Measurements from ENCODE around the gene HNRNPUL1.

HNRNPUL1 gene

GRCh38 chr19:41263850-41264580, at the start of gene HNRNPUL1:
TSS of gene HNRNPUL1 (plus strand) at chr19:41264372. CDS start at chr19:41264504, 132 bp downstream.
- no peaks in the 10 kb centered on the region for H3K9me3 ChIP-seq (ENCODE audit: control insufficient read depth in 2 of 2, low read length in 2 of 2)
- no peaks in the 10 kb centered on the region for H3K27me3 ChIP-seq (ENCODE audit: control insufficient read depth in 1 of 2, insufficient read depth in 2 of 2, low read length in 2 of 2)
- H3K4me1 ChIP-seq (ENCODE audit: control insufficient read depth, insufficient read depth, low read length): peaks cover 43% of the 10 kb centered on the region
- peaks cover 18 to 20% of the 10 kb centered on the region in 2 donors for H3K36me3 ChIP-seq (ENCODE audit: control insufficient read depth in 2 of 2, insufficient read depth in 2 of 2, low read length in 2 of 2)
- peak within 1 kb of the TSS; percentile 99 for H3K27ac ChIP-seq (ENCODE audit: low read length)
- peak within 1 kb of the TSS; percentile 91 to 92 for H3K4me3 ChIP-seq (ENCODE audit: low read length in 2 of 2)
- peak within 1 kb of the TSS; percentile 92 to 96 for H3K9ac ChIP-seq (ENCODE audit: low read length in 2 of 2)

- H3K27ac ChIP-seq (ENCODE audit: low read length): peak overlapping the region; percentile 96
- peak overlapping the region; percentile 79 to 80 for H3K4me3 ChIP-seq (ENCODE audit: low read length in 2 of 2)
- H3K36me3 ChIP-seq (ENCODE audit: control insufficient read depth in 2 of 2, insufficient read depth in 2 of 2, low read length in 2 of 2): peaks cover 0 to 4% of the 10 kb centered on the region in 2 donors
- H3K4me1 ChIP-seq (ENCODE audit: control insufficient read depth, insufficient read depth, low read length): peaks cover 28% of the 10 kb centered on the region
- no peaks in the 10 kb centered on the region for H3K27me3 ChIP-seq (ENCODE audit: control insufficient read depth in 1 of 2, insufficient read depth in 2 of 2, low read length in 2 of 2)
- H3K9ac ChIP-seq (ENCODE audit: low read length in 2 of 2): peak overlapping the region in 1 of 2 donors; percentile 92
- H3K9me3 ChIP-seq (ENCODE audit: control insufficient read depth in 2 of 2, low read length in 2 of 2): no peaks in the 10 kb centered on the region
Observed at GRCh38 chr19:41217741-41218140, 46.4 kb upstream of the HNRNPUL1 start.

- peak overlapping the region; percentile 96 for H3K27ac ChIP-seq (ENCODE audit: low read length)
- H3K9ac ChIP-seq (ENCODE audit: low read length in 2 of 2): peak overlapping the region; percentile 89 to 92
- no peaks in the 10 kb centered on the region for H3K9me3 ChIP-seq (ENCODE audit: control insufficient read depth in 2 of 2, low read length in 2 of 2)
- H3K27me3 ChIP-seq (ENCODE audit: control insufficient read depth in 1 of 2, insufficient read depth in 2 of 2, low read length in 2 of 2): no peaks in the 10 kb centered on the region
- peaks cover 0 to 4% of the 10 kb centered on the region in 2 donors for H3K36me3 ChIP-seq (ENCODE audit: control insufficient read depth in 2 of 2, insufficient read depth in 2 of 2, low read length in 2 of 2)
- peak overlapping the region; percentile 79 to 80 for H3K4me3 ChIP-seq (ENCODE audit: low read length in 2 of 2)
- H3K4me1 ChIP-seq (ENCODE audit: control insufficient read depth, insufficient read depth, low read length): peaks cover 30% of the 10 kb centered on the region
Observed at GRCh38 chr19:41218249-41218614, 45.9 kb upstream of the HNRNPUL1 start.

GRCh38 chr19:41218615-41219507, 45.3 kb upstream of the HNRNPUL1 start, which contains the start of gene AXL:
TSS of gene AXL (plus strand) at chr19:41219223. CDS start at chr19:41219393, 170 bp downstream.
- peaks cover 36% of the 10 kb centered on the region for H3K4me1 ChIP-seq (ENCODE audit: control insufficient read depth, insufficient read depth, low read length)
- peak within 1 kb of the TSS; percentile 96 for H3K27ac ChIP-seq (ENCODE audit: low read length)

GRCh38 chr19:41219924-41220567, 44.1 kb upstream of the HNRNPUL1 start:
- Histone ChIP-seq H3K9ac (ENCODE audit: low read length in 2 of 2) (peak overlapping the region; percentile 89 to 92), H3K9me3 (ENCODE audit: control insufficient read depth in 2 of 2, low read length in 2 of 2) (no peaks in the 10 kb centered on the region), H3K27ac (ENCODE audit: low read length) (peak overlapping the region; percentile 96), H3K27me3 (ENCODE audit: control insufficient read depth in 1 of 2, insufficient read depth in 2 of 2, low read length in 2 of 2) (no peaks in the 10 kb centered on the region), H3K36me3 (ENCODE audit: control insufficient read depth in 2 of 2, insufficient read depth in 2 of 2, low read length in 2 of 2) (peaks cover 0 to 4% of the 10 kb centered on the region in 2 donors), H3K4me3 (ENCODE audit: low read length in 2 of 2) (peak overlapping the region; percentile 79 to 80), H3K4me1 (ENCODE audit: control insufficient read depth, insufficient read depth, low read length) (peaks cover 37% of the 10 kb centered on the region)

More at GRCh38 chr19:41218615-41219507, 45.3 kb upstream of the HNRNPUL1 start, which contains the start of gene AXL:
- peak within 1 kb of the TSS; percentile 79 to 80 for H3K4me3 ChIP-seq (ENCODE audit: low read length in 2 of 2)
- H3K9me3 ChIP-seq (ENCODE audit: control insufficient read depth in 2 of 2, low read length in 2 of 2): no peaks in the 10 kb centered on the region
- H3K9ac ChIP-seq (ENCODE audit: low read length in 2 of 2): peak within 1 kb of the TSS; percentile 89 to 92
- H3K36me3 ChIP-seq (ENCODE audit: control insufficient read depth in 2 of 2, insufficient read depth in 2 of 2, low read length in 2 of 2): peaks cover 0 to 4% of the 10 kb centered on the region in 2 donors
- no peaks in the 10 kb centered on the region for H3K27me3 ChIP-seq (ENCODE audit: control insufficient read depth in 1 of 2, insufficient read depth in 2 of 2, low read length in 2 of 2)

GRCh38 chr19:41220811-41221210, 43.4 kb upstream of the HNRNPUL1 start:
- Histone ChIP-seq H3K4me1 (ENCODE audit: control insufficient read depth, insufficient read depth, low read length) (peaks cover 43% of the 10 kb centered on the region), H3K9me3 (ENCODE audit: control insufficient read depth in 2 of 2, low read length in 2 of 2) (no peaks in the 10 kb centered on the region), H3K36me3 (ENCODE audit: control insufficient read depth in 2 of 2, insufficient read depth in 2 of 2, low read length in 2 of 2) (peaks cover 0 to 4% of the 10 kb centered on the region in 2 donors), H3K27me3 (ENCODE audit: control insufficient read depth in 1 of 2, insufficient read depth in 2 of 2, low read length in 2 of 2) (no peaks in the 10 kb centered on the region), H3K9ac (ENCODE audit: low read length in 2 of 2) (peak overlapping the region; percentile 89 to 92), H3K4me3 (ENCODE audit: low read length in 2 of 2) (peak overlapping the region; percentile 79 to 80), H3K27ac (ENCODE audit: low read length) (peak overlapping the region; percentile 96)

GRCh38 chr19:41221514-41222205, 42.5 kb upstream of the HNRNPUL1 start:
- Histone ChIP-seq H3K27me3 (ENCODE audit: control insufficient read depth in 1 of 2, insufficient read depth in 2 of 2, low read length in 2 of 2) (no peaks in the 10 kb centered on the region), H3K9me3 (ENCODE audit: control insufficient read depth in 2 of 2, low read length in 2 of 2) (no peaks in the 10 kb centered on the region), H3K4me3 (ENCODE audit: low read length in 2 of 2) (no peak overlapping the region), H3K9ac (ENCODE audit: low read length in 2 of 2) (no peak overlapping the region), H3K36me3 (ENCODE audit: control insufficient read depth in 2 of 2, insufficient read depth in 2 of 2, low read length in 2 of 2) (peaks cover 0 to 4% of the 10 kb centered on the region in 2 donors), H3K27ac (ENCODE audit: low read length) (peak overlapping the region; percentile 46), H3K4me1 (ENCODE audit: control insufficient read depth, insufficient read depth, low read length) (peaks cover 51% of the 10 kb centered on the region)

GRCh38 chr19:41222240-41222639, 41.9 kb upstream of the HNRNPUL1 start:
- Histone ChIP-seq H3K4me1 (ENCODE audit: control insufficient read depth, insufficient read depth, low read length) (peaks cover 53% of the 10 kb centered on the region), H3K9ac (ENCODE audit: low read length in 2 of 2) (no peak overlapping the region), H3K4me3 (ENCODE audit: low read length in 2 of 2) (no peak overlapping the region), H3K36me3 (ENCODE audit: control insufficient read depth in 2 of 2, insufficient read depth in 2 of 2, low read length in 2 of 2) (peaks cover 0 to 4% of the 10 kb centered on the region in 2 donors), H3K9me3 (ENCODE audit: control insufficient read depth in 2 of 2, low read length in 2 of 2) (no peaks in the 10 kb centered on the region), H3K27ac (ENCODE audit: low read length) (peak overlapping the region; percentile 46), H3K27me3 (ENCODE audit: control insufficient read depth in 1 of 2, insufficient read depth in 2 of 2, low read length in 2 of 2) (no peaks in the 10 kb centered on the region)

- H3K4me3 ChIP-seq (ENCODE audit: low read length in 2 of 2): peak overlapping the region in 1 of 2 donors; percentile 29
- H3K27me3 ChIP-seq (ENCODE audit: control insufficient read depth in 1 of 2, insufficient read depth in 2 of 2, low read length in 2 of 2): no peaks in the 10 kb centered on the region
- peaks cover 41% of the 10 kb centered on the region for H3K4me1 ChIP-seq (ENCODE audit: control insufficient read depth, insufficient read depth, low read length)
- no peaks in the 10 kb centered on the region for H3K9me3 ChIP-seq (ENCODE audit: control insufficient read depth in 2 of 2, low read length in 2 of 2)
- peak overlapping the region; percentile 49 for H3K27ac ChIP-seq (ENCODE audit: low read length)
- H3K36me3 ChIP-seq (ENCODE audit: control insufficient read depth in 2 of 2, insufficient read depth in 2 of 2, low read length in 2 of 2): peaks cover 0 to 4% of the 10 kb centered on the region in 2 donors
- no peak overlapping the region for H3K9ac ChIP-seq (ENCODE audit: low read length in 2 of 2)
Observed at GRCh38 chr19:41223431-41224234, 40.5 kb upstream of the HNRNPUL1 start.

Data from stomach smooth muscle (tissue), 2 donors.